H1 (cell line): ENCODE measurements around the gene GFOD1. TPM values are rescaled to one million over a fixed set of nuclear protein-coding genes. Genes with fewer than 3 reads are reported as not detected.

ENCODE experiments used
- CBX8 ChIP-seq: fragments of 300-800, 300-1000 bp; sonication (generic); IDR thresholded peaks from 2 replicates; pipeline ENCODE4 v1.7.1; 2016; ENCODE audit warnings: low read depth, low read length, borderline replicate concordance
- CTBP2 ChIP-seq: IDR thresholded peaks from 2 replicates; pipeline ENCODE4 v1.7.0; 2011; ENCODE audit warnings: borderline replicate concordance, mild to moderate bottlenecking, moderate library complexity, mixed read lengths, low read length; ENCODE audit not compliant: insufficient read depth, insufficient read length
- GABPA ChIP-seq: IDR thresholded peaks from 2 replicates; pipeline ENCODE4 v1.6.1; 2011; ENCODE audit warnings: mild to moderate bottlenecking, low read length, moderate library complexity, borderline replicate concordance; ENCODE audit not compliant: insufficient read depth
- polyA plus RNA-seq, 7 experiments: library from polyadenylated mRNA; depleted of rRNA in 3 of 7; stranded (reverse) in 5 of 7; unstranded in 2 of 7; fragments of >200 nt in 5 of 7; fragments of 200-250 nt in 2 of 7; gene quantifications; 1 replicate in 5 of 7; 2 replicates in 1 of 7; 4 replicates in 1 of 7; pipeline versions ENCODE4 v1.2.1 to v1.2.3, GENCODE V29; 2011 to 2013; ENCODE audit warnings: missing spikeins in 2 of 7, mixed read lengths in 2 of 7
- total RNA-seq: library from RNA; stranded (reverse); fragmentation: NEBNext Ultra II Directional; extraction: Animal tissue kit (Norgen Biotek cat#: 25700); gene quantifications from 2 replicates; pipeline ENCODE4 v1.2.1, GENCODE V29; 2021
- TF ChIP-seq, protein P1 (sequence below): IDR thresholded peaks from 2 replicates; pipeline ENCODE4 v1.6.1; 2011; ENCODE audit warnings: low read depth, mild to moderate bottlenecking, low read length; ENCODE audit not compliant: insufficient read depth

GFOD1 gene
- total and polyA plus RNA-seq, 2 of the 8 experiments (the other 6 are each of a cell fraction or from before 2014, with no cell fraction given): 2.5 to 8.8 TPM

DNA sequence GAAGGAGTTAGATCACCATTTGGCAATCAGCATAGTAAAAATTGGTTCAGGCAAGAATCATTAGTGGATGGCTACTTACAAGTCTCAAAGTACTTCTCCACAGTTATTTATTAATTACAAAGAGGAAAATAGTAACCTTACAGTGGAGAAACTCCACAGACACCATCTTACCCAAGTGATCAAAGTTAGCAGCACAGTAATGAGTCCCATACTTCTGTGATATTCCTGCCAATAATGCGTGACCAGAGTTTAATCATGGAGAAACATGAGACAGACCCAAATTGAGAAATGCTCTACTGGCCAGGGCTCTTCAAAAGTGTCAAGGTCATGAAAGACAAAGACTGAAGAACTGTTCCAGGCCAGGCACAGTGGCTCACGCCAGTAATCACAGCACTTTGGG, 168.6 kb downstream of the GFOD1 start (continued):
- TF ChIP-seq, protein P1, sequence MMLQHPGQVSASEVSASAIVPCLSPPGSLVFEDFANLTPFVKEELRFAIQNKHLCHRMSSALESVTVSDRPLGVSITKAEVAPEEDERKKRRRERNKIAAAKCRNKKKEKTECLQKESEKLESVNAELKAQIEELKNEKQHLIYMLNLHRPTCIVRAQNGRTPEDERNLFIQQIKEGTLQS: no peak
- no peak for TF ChIP-seq GABPA
- TF ChIP-seq CTBP2: no peak
- TF ChIP-seq CBX8: no peak
